Measurements from ENCODE around the gene SS18L1. TPM values are rescaled to one million over a fixed set of nuclear protein-coding genes. Genes with fewer than 3 reads are reported as not detected.

SS18L1 gene
- total and polyA plus RNA-seq, 11 donors: 6.5 to 12.4 (median 7.9) TPM

- ATAC-seq: no peak
- no peak for DNase-seq
- 84 to 93% (median 88%) methylated on average over 4 of the region's 4 CpGs for WGBS, 4 donors
- no peaks in the 10 kb centered on the region for H3K36me3 ChIP-seq
- H3K27ac ChIP-seq: no peak overlapping the region
- H3K27me3 ChIP-seq: no peaks in the 10 kb centered on the region
- H3K4me3 ChIP-seq: no peak overlapping the region
- H3K9me3 ChIP-seq: peaks cover 0 to 27% (median 9%) of the 10 kb centered on the region in 12 donors
- no peak for TF ChIP-seq POLR2A (IDR thresholded peaks at IDR 0.05)
- TF ChIP-seq, protein P1, sequence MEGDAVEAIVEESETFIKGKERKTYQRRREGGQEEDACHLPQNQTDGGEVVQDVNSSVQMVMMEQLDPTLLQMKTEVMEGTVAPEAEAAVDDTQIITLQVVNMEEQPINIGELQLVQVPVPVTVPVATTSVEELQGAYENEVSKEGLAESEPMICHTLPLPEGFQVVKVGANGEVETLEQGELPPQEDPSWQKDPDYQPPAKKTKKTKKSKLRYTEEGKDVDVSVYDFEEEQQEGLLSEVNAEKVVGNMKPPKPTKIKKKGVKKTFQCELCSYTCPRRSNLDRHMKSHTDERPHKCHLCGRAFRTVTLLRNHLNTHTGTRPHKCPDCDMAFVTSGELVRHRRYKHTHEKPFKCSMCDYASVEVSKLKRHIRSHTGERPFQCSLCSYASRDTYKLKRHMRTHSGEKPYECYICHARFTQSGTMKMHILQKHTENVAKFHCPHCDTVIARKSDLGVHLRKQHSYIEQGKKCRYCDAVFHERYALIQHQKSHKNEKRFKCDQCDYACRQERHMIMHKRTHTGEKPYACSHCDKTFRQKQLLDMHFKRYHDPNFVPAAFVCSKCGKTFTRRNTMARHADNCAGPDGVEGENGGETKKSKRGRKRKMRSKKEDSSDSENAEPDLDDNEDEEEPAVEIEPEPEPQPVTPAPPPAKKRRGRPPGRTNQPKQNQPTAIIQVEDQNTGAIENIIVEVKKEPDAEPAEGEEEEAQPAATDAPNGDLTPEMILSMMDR (IDR thresholded peaks at IDR 0.05): no peak
- no peaks in the 10 kb centered on the region for H3K4me1 ChIP-seq
- intact Hi-C loops (cut with DNase I): no loop called here
Observed at GRCh38 chr20:62101078-62101477, 42.5 kb upstream of the SS18L1 start.

GRCh38 chr20:62103508-62104233 lies 39.9 kb upstream of the SS18L1 start:
- 76 to 82% (median 79%) methylated on average over 19 to 21 of the region's 21 CpGs for WGBS, 4 donors
- Histone ChIP-seq H3K27ac (no peak overlapping the region), H3K4me3 (no peak overlapping the region), H3K4me1 (no peaks in the 10 kb centered on the region), H3K36me3 (no peaks in the 10 kb centered on the region), H3K9me3 (peaks cover 0 to 53% (median 30%) of the 10 kb centered on the region in 12 donors), H3K27me3 (no peaks in the 10 kb centered on the region)
- DNase-seq (no peak), ATAC-seq (no peak)
- TF ChIP-seq, protein P1 (IDR thresholded peaks at IDR 0.05): no peak
- no peak for TF ChIP-seq POLR2A (IDR thresholded peaks at IDR 0.05)
- intact Hi-C loops (cut with DNase I): loop anchor here in 1 of 10 donors (2.0 kb wide), 1 partner anchor 49 kb away; no protein-coding TSS in a partner anchor

GRCh38 chr20:62104234-62104789 lies 39.3 kb upstream of the SS18L1 start:
- no peaks in the 10 kb centered on the region for H3K27me3 ChIP-seq
- H3K27ac ChIP-seq: no peak overlapping the region
- H3K4me3 ChIP-seq: no peak overlapping the region
- H3K36me3 ChIP-seq: no peaks in the 10 kb centered on the region
- TF ChIP-seq POLR2A (IDR thresholded peaks at IDR 0.05): no peak
- TF ChIP-seq, protein P1 (IDR thresholded peaks at IDR 0.05): no peak
- DNase-seq (no peak), ATAC-seq (no peak)
- WGBS, 4 donors: 36 to 47% (median 43%) methylated on average over 12 to 15 of the region's 15 CpGs
- peaks cover 0 to 59% (median 37%) of the 10 kb centered on the region in 12 donors for H3K9me3 ChIP-seq
- intact Hi-C loops (cut with DNase I): no loop called here
- no peaks in the 10 kb centered on the region for H3K4me1 ChIP-seq

GRCh38 chr20:62104791-62105345 lies 38.7 kb upstream of the SS18L1 start:
- Histone ChIP-seq H3K4me3 (no peak overlapping the region), H3K27ac (no peak overlapping the region), H3K36me3 (no peaks in the 10 kb centered on the region), H3K4me1 (no peaks in the 10 kb centered on the region), H3K9me3 (peaks cover 0 to 64% (median 42%) of the 10 kb centered on the region in 12 donors), H3K27me3 (no peaks in the 10 kb centered on the region)
- intact Hi-C loops (cut with DNase I): no loop called here
- WGBS, 4 donors: 45 to 52% (median 47%) methylated on average over 7 of the region's 7 CpGs
- TF ChIP-seq, protein P1 (IDR thresholded peaks at IDR 0.05): no peak
- TF ChIP-seq POLR2A (IDR thresholded peaks at IDR 0.05): no peak
- DNase-seq (no peak), ATAC-seq (no peak)
